Measurements from ENCODE around the gene SPOCK2.

DNA sequence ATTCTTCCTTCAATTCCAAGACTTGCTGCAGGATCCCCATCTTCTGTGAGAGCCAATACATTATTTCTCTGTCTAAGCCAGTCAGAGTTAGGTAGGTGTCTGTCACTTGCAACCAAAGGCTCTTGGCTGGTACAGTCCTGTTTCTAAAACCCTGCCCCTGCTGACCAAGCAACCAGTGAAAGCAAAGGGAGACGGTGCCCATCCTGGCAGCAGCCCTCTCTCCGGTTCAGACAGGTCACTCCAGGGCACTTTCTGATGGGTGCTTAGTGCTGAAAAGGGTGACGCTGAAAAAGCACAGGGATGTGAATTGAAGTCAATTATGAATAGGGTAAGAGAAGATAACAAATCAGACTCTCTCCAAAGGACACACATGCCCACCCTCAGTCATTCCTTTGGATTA, 37.5 kb downstream of the SPOCK2 start:
- TF ChIP-seq EZH2 (IDR thresholded peaks at IDR 0.05; ENCODE audit: borderline replicate concordance, low read depth, low read length, poor library complexity, severe bottlenecking): no peak
- TF ChIP-seq, protein P1, sequence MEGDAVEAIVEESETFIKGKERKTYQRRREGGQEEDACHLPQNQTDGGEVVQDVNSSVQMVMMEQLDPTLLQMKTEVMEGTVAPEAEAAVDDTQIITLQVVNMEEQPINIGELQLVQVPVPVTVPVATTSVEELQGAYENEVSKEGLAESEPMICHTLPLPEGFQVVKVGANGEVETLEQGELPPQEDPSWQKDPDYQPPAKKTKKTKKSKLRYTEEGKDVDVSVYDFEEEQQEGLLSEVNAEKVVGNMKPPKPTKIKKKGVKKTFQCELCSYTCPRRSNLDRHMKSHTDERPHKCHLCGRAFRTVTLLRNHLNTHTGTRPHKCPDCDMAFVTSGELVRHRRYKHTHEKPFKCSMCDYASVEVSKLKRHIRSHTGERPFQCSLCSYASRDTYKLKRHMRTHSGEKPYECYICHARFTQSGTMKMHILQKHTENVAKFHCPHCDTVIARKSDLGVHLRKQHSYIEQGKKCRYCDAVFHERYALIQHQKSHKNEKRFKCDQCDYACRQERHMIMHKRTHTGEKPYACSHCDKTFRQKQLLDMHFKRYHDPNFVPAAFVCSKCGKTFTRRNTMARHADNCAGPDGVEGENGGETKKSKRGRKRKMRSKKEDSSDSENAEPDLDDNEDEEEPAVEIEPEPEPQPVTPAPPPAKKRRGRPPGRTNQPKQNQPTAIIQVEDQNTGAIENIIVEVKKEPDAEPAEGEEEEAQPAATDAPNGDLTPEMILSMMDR (conservative IDR thresholded peaks at IDR 0.05; ENCODE audit: low read depth, low read length): no peak
